Measurements from ENCODE around the gene ANK3. TPM values are rescaled to one million over a fixed set of nuclear protein-coding genes. Genes with fewer than 3 reads are reported as not detected.
A peak's percentile ranks its signal among the peaks of the same experiment; 100 is the strongest.

Gene ANK3
- total RNA-seq, 1 donor from 2014 or later = 35.1 TPM

- DNase-seq (ENCODE audit: low spot score) = no peak
Measured at GRCh38 chr10:60299390-60299778, 90.3 kb downstream of the ANK3 start.

GRCh38 chr10:60298408-60299389 is 91.0 kb downstream of the ANK3 start:
- no peak for TF ChIP-seq CTCF (IDR thresholded peaks at IDR 0.05)
- H3K4me1 Mint-ChIP-seq (ENCODE audit: low read depth) = peaks cover 45% of the 10 kb centered on the region
- H3K9me3 Mint-ChIP-seq (ENCODE audit: low read depth) = peaks cover 3% of the 10 kb centered on the region
- no peaks in the 10 kb centered on the region for H3K36me3 Mint-ChIP-seq (ENCODE audit: low read depth)
- no peak for DNase-seq (ENCODE audit: low spot score)
- H3K27me3 Mint-ChIP-seq (ENCODE audit: low read depth) = no peaks in the 10 kb centered on the region
- H3K4me3 Mint-ChIP-seq (ENCODE audit: unreplicated experiment) = peak overlapping the region; percentile 31
- no peak overlapping the region for H3K27ac Mint-ChIP-seq (ENCODE audit: unreplicated experiment)

More at GRCh38 chr10:60299390-60299778, 90.3 kb downstream of the ANK3 start:
- no peak for TF ChIP-seq CTCF (IDR thresholded peaks at IDR 0.05)
- Mint-ChIP-seq H3K27me3 (ENCODE audit: low read depth) (no peaks in the 10 kb centered on the region), H3K4me3 (ENCODE audit: unreplicated experiment) (peak overlapping the region; percentile 31), H3K4me1 (ENCODE audit: low read depth) (peaks cover 42% of the 10 kb centered on the region), H3K9me3 (ENCODE audit: low read depth) (peaks cover 3% of the 10 kb centered on the region), H3K27ac (ENCODE audit: unreplicated experiment) (no peak overlapping the region), H3K36me3 (ENCODE audit: low read depth) (no peaks in the 10 kb centered on the region)

- Mint-ChIP-seq H3K4me3 (ENCODE audit: unreplicated experiment) (no peak overlapping the region), H3K9me3 (ENCODE audit: low read depth) (no peaks in the 10 kb centered on the region), H3K27me3 (ENCODE audit: low read depth) (no peaks in the 10 kb centered on the region), H3K27ac (ENCODE audit: unreplicated experiment) (no peak overlapping the region), H3K36me3 (ENCODE audit: low read depth) (no peaks in the 10 kb centered on the region), H3K4me1 (ENCODE audit: low read depth) (peaks cover 71% of the 10 kb centered on the region)
- no peak for TF ChIP-seq CTCF (IDR thresholded peaks at IDR 0.05)
- DNase-seq (ENCODE audit: low spot score) = no peak
Measured at GRCh38 chr10:60296073-60296472, 93.6 kb downstream of the ANK3 start.

GRCh38 chr10:60295028-60295937 is 94.4 kb downstream of the ANK3 start:
- Mint-ChIP-seq H3K27me3 (ENCODE audit: low read depth) (no peaks in the 10 kb centered on the region), H3K9me3 (ENCODE audit: low read depth) (no peaks in the 10 kb centered on the region)

More at GRCh38 chr10:60295028-60295937, 94.4 kb downstream of the ANK3 start:
- Mint-ChIP-seq H3K4me3 (ENCODE audit: unreplicated experiment) (no peak overlapping the region), H3K4me1 (ENCODE audit: low read depth) (peaks cover 73% of the 10 kb centered on the region), H3K36me3 (ENCODE audit: low read depth) (no peaks in the 10 kb centered on the region), H3K27ac (ENCODE audit: unreplicated experiment) (no peak overlapping the region)
- no peak for TF ChIP-seq CTCF (IDR thresholded peaks at IDR 0.05)
- no peak for DNase-seq (ENCODE audit: low spot score)
